ENCODE data around the gene LAIR2. TPM values are rescaled to one million over a fixed set of nuclear protein-coding genes. Genes with fewer than 3 reads are reported as not detected.

LAIR2 gene
- total and polyA plus RNA-seq, 2 experiments from 2014 or later: not detected

GRCh38 chr19:54455786-54456422 is 46.7 kb upstream of the LAIR2 start:
- H3K79me2 ChIP-seq (replicated peaks; ENCODE audit: insufficient read depth): peaks cover 23% of the 10 kb centered on the region
- no peaks in the 10 kb centered on the region for H3F3A ChIP-seq (replicated peaks; ENCODE audit: low read depth)
- no peak for ATAC-seq
- peaks cover 43% of the 10 kb centered on the region for H3K36me3 ChIP-seq (ENCODE audit: insufficient read depth)
- DNase-seq (ENCODE audit: low spot score): no peak
- H2AFZ ChIP-seq: no peak overlapping the region
- Mint-ChIP-seq H3K9me3 (no peaks in the 10 kb centered on the region), H3K4me1 (peaks cover 6% of the 10 kb centered on the region), H3K27me3 (ENCODE audit: insufficient read depth, low read depth, poor library complexity) (peaks cover 7% of the 10 kb centered on the region), H3K27ac (no peak overlapping the region), H3K36me3 (ENCODE audit: low read depth) (peaks cover 87% of the 10 kb centered on the region), H3K4me3 (no peak overlapping the region)
- TF ChIP-seq CREB1 (CRISPR knock-in tag; IDR thresholded peaks at IDR 0.05; ENCODE audit: low read depth): no peak
- TF ChIP-seq EZH2 (IDR thresholded peaks at IDR 0.05; ENCODE audit: low read depth, unreplicated experiment): no peak
- no peak for TF ChIP-seq NANOG (IDR thresholded peaks at IDR 0.05; ENCODE audit: borderline replicate concordance)
- no peak for TF ChIP-seq ZNF114 (CRISPR knock-in tag; IDR thresholded peaks at IDR 0.05)
- TF ChIP-seq, protein P1, sequence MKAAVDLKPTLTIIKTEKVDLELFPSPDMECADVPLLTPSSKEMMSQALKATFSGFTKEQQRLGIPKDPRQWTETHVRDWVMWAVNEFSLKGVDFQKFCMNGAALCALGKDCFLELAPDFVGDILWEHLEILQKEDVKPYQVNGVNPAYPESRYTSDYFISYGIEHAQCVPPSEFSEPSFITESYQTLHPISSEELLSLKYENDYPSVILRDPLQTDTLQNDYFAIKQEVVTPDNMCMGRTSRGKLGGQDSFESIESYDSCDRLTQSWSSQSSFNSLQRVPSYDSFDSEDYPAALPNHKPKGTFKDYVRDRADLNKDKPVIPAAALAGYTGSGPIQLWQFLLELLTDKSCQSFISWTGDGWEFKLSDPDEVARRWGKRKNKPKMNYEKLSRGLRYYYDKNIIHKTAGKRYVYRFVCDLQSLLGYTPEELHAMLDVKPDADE (IDR thresholded peaks at IDR 0.05): no peak
- TF ChIP-seq EZH2phosphoT487 (IDR thresholded peaks at IDR 0.05; ENCODE audit: unreplicated experiment): no peak
- TF ChIP-seq POLR2AphosphoS5 (IDR thresholded peaks at IDR 0.05; ENCODE audit: low read depth): no peak
- TF ChIP-seq, protein P2, sequence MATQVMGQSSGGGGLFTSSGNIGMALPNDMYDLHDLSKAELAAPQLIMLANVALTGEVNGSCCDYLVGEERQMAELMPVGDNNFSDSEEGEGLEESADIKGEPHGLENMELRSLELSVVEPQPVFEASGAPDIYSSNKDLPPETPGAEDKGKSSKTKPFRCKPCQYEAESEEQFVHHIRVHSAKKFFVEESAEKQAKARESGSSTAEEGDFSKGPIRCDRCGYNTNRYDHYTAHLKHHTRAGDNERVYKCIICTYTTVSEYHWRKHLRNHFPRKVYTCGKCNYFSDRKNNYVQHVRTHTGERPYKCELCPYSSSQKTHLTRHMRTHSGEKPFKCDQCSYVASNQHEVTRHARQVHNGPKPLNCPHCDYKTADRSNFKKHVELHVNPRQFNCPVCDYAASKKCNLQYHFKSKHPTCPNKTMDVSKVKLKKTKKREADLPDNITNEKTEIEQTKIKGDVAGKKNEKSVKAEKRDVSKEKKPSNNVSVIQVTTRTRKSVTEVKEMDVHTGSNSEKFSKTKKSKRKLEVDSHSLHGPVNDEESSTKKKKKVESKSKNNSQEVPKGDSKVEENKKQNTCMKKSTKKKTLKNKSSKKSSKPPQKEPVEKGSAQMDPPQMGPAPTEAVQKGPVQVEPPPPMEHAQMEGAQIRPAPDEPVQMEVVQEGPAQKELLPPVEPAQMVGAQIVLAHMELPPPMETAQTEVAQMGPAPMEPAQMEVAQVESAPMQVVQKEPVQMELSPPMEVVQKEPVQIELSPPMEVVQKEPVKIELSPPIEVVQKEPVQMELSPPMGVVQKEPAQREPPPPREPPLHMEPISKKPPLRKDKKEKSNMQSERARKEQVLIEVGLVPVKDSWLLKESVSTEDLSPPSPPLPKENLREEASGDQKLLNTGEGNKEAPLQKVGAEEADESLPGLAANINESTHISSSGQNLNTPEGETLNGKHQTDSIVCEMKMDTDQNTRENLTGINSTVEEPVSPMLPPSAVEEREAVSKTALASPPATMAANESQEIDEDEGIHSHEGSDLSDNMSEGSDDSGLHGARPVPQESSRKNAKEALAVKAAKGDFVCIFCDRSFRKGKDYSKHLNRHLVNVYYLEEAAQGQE (IDR thresholded peaks at IDR 0.05; ENCODE audit: unreplicated experiment): no peak
- no peak for TF ChIP-seq STAT1 (IDR thresholded peaks at IDR 0.05; ENCODE audit: unreplicated experiment)
- no peak for TF ChIP-seq ZNF462 (CRISPR knock-in tag; IDR thresholded peaks at IDR 0.05)
- no peak for TF ChIP-seq JUNB (IDR thresholded peaks at IDR 0.05; ENCODE audit: unreplicated experiment)
- no peaks in the 10 kb centered on the region for H3K27me3 ChIP-seq (ENCODE audit: insufficient read depth)
- H3K4me2 ChIP-seq: no peak overlapping the region
- H3K4me3 ChIP-seq: no peak overlapping the region
- H3K9me2 ChIP-seq (ENCODE audit: insufficient read depth): no peaks in the 10 kb centered on the region
- H3K4me1 ChIP-seq (ENCODE audit: insufficient read depth): no peaks in the 10 kb centered on the region
- H4K20me1 ChIP-seq (replicated peaks; ENCODE audit: insufficient read depth): peaks cover 24% of the 10 kb centered on the region
- no peak overlapping the region for H3K27ac ChIP-seq (ENCODE audit: low read depth)
